Activated CD8-positive, alpha-beta memory T cell treated with anti-CD3 and anti-CD28 coated beads for 48 hours (primary cell): ENCODE data around the gene PRR13.
"Not testable (repeated sequence)": the region's sequence is repeated elsewhere in the genome, so short reads cannot be mapped to it uniquely, and the experiment has no call there.

Experiments
- DNase-seq, 3 experiments: peaks; one replicate each; pipeline ENCODE4 v3.0.0-alpha.2; 2020; ENCODE audit warnings: low read depth in 2 of 3, low spot score in 2 of 3

Gene PRR13

GRCh38 chr12:53435326-53435725 lies 6.2 kb upstream of the PRR13 start:
- DNase-seq: not testable (repeated sequence)

GRCh38 chr12:53439582-53439981 lies 2.0 kb upstream of the PRR13 start:
- DNase-seq: not testable (repeated sequence)

- no peak for DNase-seq
Measured at GRCh38 chr12:53443955-53444354, 2.4 kb downstream of the PRR13 start.

- not testable (repeated sequence) for DNase-seq
Measured at GRCh38 chr12:53444593-53445325, 3.2 kb downstream of the PRR13 start.

GRCh38 chr12:53450936-53451335 lies 9.4 kb downstream of the PRR13 start:
- DNase-seq: no peak

GRCh38 chr12:53451661-53452158 lies 10.2 kb downstream of the PRR13 start, which contains the start of gene PCBP2:
Gene PCBP2 (plus strand): TSS chr12:53452102. CDS start chr12:53454801, 2,699 bp downstream.
- DNase-seq: peak; percentile 80 to 97 (median 92)

- peak; percentile 48 to 56 (median 53) for DNase-seq
Measured at GRCh38 chr12:53452159-53453077, 10.9 kb downstream of the PRR13 start.

GRCh38 chr12:53453953-53454640 lies 12.6 kb downstream of the PRR13 start:
- DNase-seq: no peak

- no peak for DNase-seq
Measured at GRCh38 chr12:53454707-53455106, 13.2 kb downstream of the PRR13 start.

- DNase-seq: no peak
Measured at GRCh38 chr12:53456654-53457366, 15.3 kb downstream of the PRR13 start.

GRCh38 chr12:53459097-53459496 lies 17.6 kb downstream of the PRR13 start:
- DNase-seq: no peak

- no peak for DNase-seq
Measured at GRCh38 chr12:53461059-53461458, 19.5 kb downstream of the PRR13 start.

- DNase-seq: no peak
Measured at GRCh38 chr12:53461591-53461990, 20.1 kb downstream of the PRR13 start.

- no peak for DNase-seq
Measured at GRCh38 chr12:53462935-53463334, 21.4 kb downstream of the PRR13 start.

- DNase-seq: no peak
Measured at GRCh38 chr12:53463802-53464560, 22.4 kb downstream of the PRR13 start.

- no peak for DNase-seq
Measured at GRCh38 chr12:53464685-53465418, 23.3 kb downstream of the PRR13 start.

GRCh38 chr12:53465679-53466078 lies 24.1 kb downstream of the PRR13 start:
- no peak for DNase-seq

- DNase-seq: no peak
Measured at GRCh38 chr12:53466640-53467039, 25.1 kb downstream of the PRR13 start.

GRCh38 chr12:53467082-53467481 lies 25.5 kb downstream of the PRR13 start:
- no peak for DNase-seq
